ENCODE data around the gene ABI1.

DNA sequence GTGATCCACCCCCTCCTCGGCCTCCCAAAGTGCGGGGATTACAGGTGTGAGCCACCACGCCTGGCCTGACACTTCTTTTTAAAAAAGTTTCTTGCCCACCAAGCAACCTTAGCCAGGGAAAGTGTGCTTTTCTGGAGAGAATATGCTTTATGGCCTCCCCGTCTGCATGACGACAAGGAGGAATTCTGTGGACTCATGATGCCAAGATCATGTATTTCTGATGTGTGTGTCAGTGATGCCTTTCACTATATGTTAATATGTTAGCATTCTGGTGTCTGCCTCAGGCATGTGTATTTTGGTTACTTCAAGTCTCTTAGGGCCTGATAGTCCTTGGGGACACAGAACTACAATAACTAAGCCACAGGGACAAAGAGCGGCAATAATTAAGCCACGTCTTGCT lies 161.1 kb downstream of the ABI1 start:
- TF ChIP-seq POLR2A (IDR thresholded peaks at IDR 0.05): no peak
- TF ChIP-seq, protein P1, sequence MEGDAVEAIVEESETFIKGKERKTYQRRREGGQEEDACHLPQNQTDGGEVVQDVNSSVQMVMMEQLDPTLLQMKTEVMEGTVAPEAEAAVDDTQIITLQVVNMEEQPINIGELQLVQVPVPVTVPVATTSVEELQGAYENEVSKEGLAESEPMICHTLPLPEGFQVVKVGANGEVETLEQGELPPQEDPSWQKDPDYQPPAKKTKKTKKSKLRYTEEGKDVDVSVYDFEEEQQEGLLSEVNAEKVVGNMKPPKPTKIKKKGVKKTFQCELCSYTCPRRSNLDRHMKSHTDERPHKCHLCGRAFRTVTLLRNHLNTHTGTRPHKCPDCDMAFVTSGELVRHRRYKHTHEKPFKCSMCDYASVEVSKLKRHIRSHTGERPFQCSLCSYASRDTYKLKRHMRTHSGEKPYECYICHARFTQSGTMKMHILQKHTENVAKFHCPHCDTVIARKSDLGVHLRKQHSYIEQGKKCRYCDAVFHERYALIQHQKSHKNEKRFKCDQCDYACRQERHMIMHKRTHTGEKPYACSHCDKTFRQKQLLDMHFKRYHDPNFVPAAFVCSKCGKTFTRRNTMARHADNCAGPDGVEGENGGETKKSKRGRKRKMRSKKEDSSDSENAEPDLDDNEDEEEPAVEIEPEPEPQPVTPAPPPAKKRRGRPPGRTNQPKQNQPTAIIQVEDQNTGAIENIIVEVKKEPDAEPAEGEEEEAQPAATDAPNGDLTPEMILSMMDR (IDR thresholded peaks at IDR 0.05): no peak
